Measurements from ENCODE around the gene REG4. TPM values are rescaled to one million over a fixed set of nuclear protein-coding genes. Genes with fewer than 3 reads are reported as not detected.

Gene REG4
- not detected in 2 replicates for total RNA-seq (2013; cell fraction: nucleolus; rRNA removed)
- total RNA-seq (2014; rRNA removed): not detected in 2 replicates
- not detected in 2 replicates for total RNA-seq (2014; rRNA removed; fragmentation: Illumina TruSeq; extraction: Trizol)
- not detected in 2 replicates for total RNA-seq (2021)
- polyA plus RNA-seq (2011; ENCODE audit: low read depth): not detected
- not detected in 2 replicates for polyA plus RNA-seq (2011; rRNA removed)
- polyA plus RNA-seq (2011; cell fraction: cytosol; rRNA removed): 0.07 TPM in 1 of 2 replicates, not detected in the other
- polyA plus RNA-seq (2011; cell fraction: nucleus; rRNA removed): not detected in 2 replicates
- polyA plus RNA-seq (2012): not detected in 2 replicates
- polyA plus RNA-seq (2014; fragmentation: Illumina TruSeq; extraction: Trizol): not detected in 2 replicates
- polyA plus RNA-seq (2014; fragmentation: Nextera tagmentation; extraction: Ambion mirVana): not detected
- not detected in 2 replicates for polyA plus RNA-seq (2014; rRNA removed)
- not detected for polyA plus RNA-seq (2016; fragmentation: Nextera tagmentation; extraction: Ambion mirVana)
- not detected in 2 replicates for polyA minus RNA-seq (2011; rRNA and poly(A)+ RNA removed)
- polyA minus RNA-seq (2011; cell fraction: cytosol; rRNA and poly(A)+ RNA removed): not detected in 2 replicates
- polyA minus RNA-seq (2011; cell fraction: nucleus; rRNA and poly(A)+ RNA removed): not detected in 2 replicates
- not detected for Bru-seq, nascent RNA
- BruChase-seq, experiment 1, labeled RNA remaining after a 6-hour chase: not detected
- not detected for BruChase-seq, experiment 2, labeled RNA remaining after a 2-hour chase
- long read RNA-seq, experiment 1: 0 reads
- long read RNA-seq, experiment 2: 0 reads

GRCh38 chr1:119811387-119811786 is at the start of gene REG4:
Gene REG4, minus strand, starts transcription at chr1:119811460. Its CDS starts 2,691 bp downstream, at chr1:119808769.
- H3K27ac ChIP-seq (ENCODE audit: control insufficient read depth, insufficient read depth): no peak within 1 kb of the TSS
- H3K79me2 ChIP-seq (ENCODE audit: control insufficient read depth, insufficient read depth, low read length): no peaks in the 10 kb centered on the region
- intact Hi-C loops (cut with micrococcal nuclease; ENCODE audit: unreplicated experiment): no loop called here
- DNase-seq (ENCODE audit: low read depth, low spot score) (no peak), FAIRE-seq (no peak), ATAC-seq (no peak)
- ChIA-PET POLR2A (no interaction called here), RAD21 (ENCODE audit: unreplicated experiment) (no interaction called here), SMC1A (ENCODE audit: uncharacterized antibody, unreplicated experiment) (no interaction called here), CTCF (no interaction called here)
- in situ Hi-C loops (cut with MboI): no loop called here
- H3K36me3 ChIP-seq (ENCODE audit: control insufficient read depth in 2 of 2, insufficient read depth in 2 of 2, low read length in 1 of 2): no peaks in the 10 kb centered on the region
- no peak within 1 kb of the TSS for H3K9ac ChIP-seq (ENCODE audit: control insufficient read depth, insufficient read depth, low read length)
- H3K4me1 ChIP-seq (ENCODE audit: control insufficient read depth, insufficient read depth, low read length): no peaks in the 10 kb centered on the region
- no peaks in the 10 kb centered on the region for H4K20me1 ChIP-seq (ENCODE audit: control insufficient read depth, insufficient read depth)
- H2AFZ ChIP-seq (ENCODE audit: control insufficient read depth, low read depth, low read length): no peak within 1 kb of the TSS
- H3K4me2 ChIP-seq (ENCODE audit: control insufficient read depth, insufficient read depth): no peak within 1 kb of the TSS
- H3K27me3 ChIP-seq (replicated peaks in 1 of 2; ENCODE audit: control insufficient read depth in 2 of 2, insufficient read depth in 2 of 2, low read length in 1 of 2): no peaks in the 10 kb centered on the region
- H3K4me3 ChIP-seq: no peak within 1 kb of the TSS
- 52% methylated on average over 7 of the region's 7 CpGs for WGBS (ENCODE audit: insufficient coverage, insufficient replicate concordance, low lambda C conversion rate, missing lambda C conversion rate)
- no peaks in the 10 kb centered on the region for H3K9me3 ChIP-seq (replicated peaks; ENCODE audit: control insufficient read depth, insufficient read depth, low read length)
- no TSS peak for BruUV-seq (replicated peaks)
- TF ChIP-seq MEF2A (IDR thresholded peaks at IDR 0.05; ENCODE audit: insufficient read depth, low read depth, low read length) (no peak), E2F8 (IDR thresholded peaks at IDR 0.05; ENCODE audit: low read depth, partially characterized antibody) (no peak), ZBTB40 (IDR thresholded peaks at IDR 0.05; ENCODE audit: borderline replicate concordance) (no peak), USF1 (IDR thresholded peaks at IDR 0.05; ENCODE audit: borderline replicate concordance, extremely low read length, insufficient read depth, low read depth, low read length) (no peak), EGR1 (IDR thresholded peaks at IDR 0.05; ENCODE audit: borderline replicate concordance in 1 of 2, low read depth in 2 of 2, low read length in 2 of 2) (no peak), MEF2B (IDR thresholded peaks at IDR 0.05; ENCODE audit: partially characterized antibody, poor library complexity, severe bottlenecking) (no peak), USF2 (IDR thresholded peaks at IDR 0.05; ENCODE audit: borderline replicate concordance, low read depth, low read length) (no peak), NRF1 (conservative IDR thresholded peaks at IDR 0.05; ENCODE audit: low read depth, low read length) (no peak), HSF1 (IDR thresholded peaks at IDR 0.05; ENCODE audit: low read depth, low read length) (no peak)

Measured in GM12878 (cell line).